GM21381 (cell line): Measurements from ENCODE around the gene SPEF1.
"Not testable (repeated sequence)": the region's sequence is repeated elsewhere in the genome, so short reads cannot be mapped to it uniquely, and the experiment has no call there.

Experiments used
- ATAC-seq: cut with Tn5 transposase; IDR thresholded peaks from one replicate; pipeline ENCODE4 v1.9.1; 2021; ENCODE audit warnings: mild to moderate bottlenecking, moderate library complexity; ENCODE audit not compliant: unreplicated experiment

Gene SPEF1

DNA sequence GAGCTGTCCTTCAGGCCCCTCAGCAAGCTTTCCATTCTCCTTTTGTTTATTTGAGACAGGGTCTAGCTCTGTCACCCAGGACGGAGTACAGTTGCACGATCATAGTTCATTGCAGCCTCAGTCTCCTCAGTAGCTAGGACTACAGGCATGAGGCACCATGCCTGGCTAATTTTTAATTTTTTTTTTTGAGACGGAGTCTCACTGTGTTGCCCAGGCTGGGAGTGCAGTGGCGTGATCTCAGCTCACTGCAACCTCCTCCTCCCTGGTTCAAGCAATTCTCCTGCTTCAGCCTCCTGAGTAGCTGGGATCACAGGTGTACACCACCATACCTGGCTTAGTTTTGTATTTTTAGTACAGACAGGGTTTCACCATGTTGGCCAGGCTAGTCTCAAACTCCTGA lies 8.0 kb upstream of the SPEF1 start:
- ATAC-seq = not testable (repeated sequence)

GRCh38 chr20:3788685-3789155 lies 7.5 kb upstream of the SPEF1 start:
- no peak for ATAC-seq

- ATAC-seq = no peak
Observed at GRCh38 chr20:3787324-3788014, 6.2 kb upstream of the SPEF1 start.

- ATAC-seq = peak; percentile 85
Observed at GRCh38 chr20:3786665-3787323, 5.5 kb upstream of the SPEF1 start, which contains the start of gene CENPB. Gene CENPB, minus strand, starts transcription at chr20:3786740. Its CDS starts 257 bp downstream, at chr20:3786483.

DNA sequence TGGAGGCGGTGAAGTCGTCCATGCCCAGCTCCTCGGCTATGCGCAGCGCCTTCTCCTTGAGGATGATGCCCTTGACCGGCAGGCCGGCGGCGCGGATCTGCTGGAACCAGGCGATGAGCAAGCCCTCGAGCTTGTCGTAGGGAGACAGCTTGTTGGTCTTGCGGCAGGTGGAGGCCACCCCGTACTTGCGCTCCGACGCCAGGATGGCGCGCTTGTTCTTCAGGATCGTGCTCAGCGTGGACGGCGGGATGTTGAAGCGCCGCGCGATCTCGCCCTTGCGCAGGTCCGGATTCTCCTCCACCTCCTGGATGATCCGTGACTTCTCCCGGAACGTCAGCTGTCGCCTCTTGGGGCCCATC lies 4.9 kb upstream of the SPEF1 start:
- ATAC-seq = no peak

DNA sequence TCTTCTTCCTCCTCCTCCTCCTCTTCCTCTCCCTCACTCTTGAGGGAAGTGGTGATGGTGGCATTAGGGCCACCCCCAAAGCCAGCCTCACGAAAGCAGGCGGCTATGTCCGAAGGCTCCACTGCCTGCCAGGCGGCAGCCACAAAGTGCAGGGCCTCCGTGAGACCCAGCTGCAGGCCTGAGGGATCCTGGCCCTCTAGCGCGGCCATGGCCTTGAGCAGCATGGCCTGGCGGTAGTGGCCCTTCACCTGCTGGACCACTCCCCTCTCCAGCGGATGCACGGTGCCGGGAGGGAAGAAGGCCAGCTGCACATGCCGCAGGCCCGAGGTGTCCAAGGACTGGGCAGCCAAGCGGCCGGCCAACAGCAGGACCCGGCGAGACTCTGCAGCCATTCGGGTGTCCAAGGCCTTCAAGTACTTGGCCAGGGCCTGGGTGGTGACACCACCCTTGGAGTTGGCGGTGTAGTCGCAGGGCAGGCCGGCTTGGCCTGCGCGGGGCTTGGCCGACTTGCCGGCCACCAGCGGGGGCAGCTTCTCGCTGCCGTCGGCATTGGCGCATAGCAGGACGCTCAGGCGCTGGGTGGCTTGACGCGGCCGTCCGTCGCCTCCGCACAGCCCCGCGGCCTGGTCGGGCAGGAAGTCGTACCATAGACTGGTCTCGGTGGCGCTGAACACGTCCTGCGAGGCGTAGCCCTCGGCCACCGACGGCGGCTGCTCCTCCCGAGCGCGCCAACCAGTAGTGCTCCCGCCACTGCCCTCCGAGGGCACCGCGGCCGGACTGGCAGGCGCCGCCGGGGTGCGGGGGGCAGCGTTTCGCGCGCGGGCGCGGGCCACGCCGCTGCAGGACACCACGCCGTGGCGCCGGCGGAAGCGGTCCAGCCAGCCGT lies 4.2 kb upstream of the SPEF1 start:
- no peak for ATAC-seq

- no peak for ATAC-seq
Observed at GRCh38 chr20:3784863-3785239, 3.6 kb upstream of the SPEF1 start.

DNA sequence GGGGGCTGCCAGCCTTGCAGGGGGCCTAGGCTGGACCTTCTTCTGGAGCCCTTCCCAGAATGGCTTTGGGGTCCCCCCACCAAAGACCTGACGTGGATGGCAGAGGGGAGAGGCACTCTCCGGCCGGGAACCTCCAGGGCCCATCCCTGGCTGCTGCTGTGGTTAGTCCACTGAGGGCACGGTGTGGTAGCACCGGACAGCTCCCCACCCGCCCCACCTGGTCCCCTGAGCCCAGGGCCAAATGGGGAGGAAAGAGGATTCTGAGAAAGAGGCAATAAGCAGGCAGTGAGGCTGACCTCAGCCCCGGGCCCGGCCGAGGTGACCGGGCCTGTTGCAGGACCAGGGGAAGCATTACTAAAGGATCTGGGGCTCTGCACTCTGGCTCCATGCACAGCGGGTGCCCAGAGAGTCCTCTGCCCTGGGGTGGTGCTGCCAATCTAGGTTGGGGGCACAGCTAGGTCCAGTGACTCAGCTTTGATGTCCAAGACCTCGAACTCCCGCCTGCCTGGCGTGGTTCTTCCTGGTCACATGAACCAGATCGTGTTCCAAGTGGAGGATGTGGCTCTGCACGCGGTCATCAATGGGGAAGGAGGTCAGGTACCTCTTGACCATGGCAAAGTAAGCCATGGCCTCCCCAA lies 3.1 kb upstream of the SPEF1 start:
- no peak for ATAC-seq

GRCh38 chr20:3783511-3784195 lies 2.4 kb upstream of the SPEF1 start:
- ATAC-seq = no peak

- ATAC-seq = no peak
Observed at GRCh38 chr20:3783068-3783489, 1.8 kb upstream of the SPEF1 start.

DNA sequence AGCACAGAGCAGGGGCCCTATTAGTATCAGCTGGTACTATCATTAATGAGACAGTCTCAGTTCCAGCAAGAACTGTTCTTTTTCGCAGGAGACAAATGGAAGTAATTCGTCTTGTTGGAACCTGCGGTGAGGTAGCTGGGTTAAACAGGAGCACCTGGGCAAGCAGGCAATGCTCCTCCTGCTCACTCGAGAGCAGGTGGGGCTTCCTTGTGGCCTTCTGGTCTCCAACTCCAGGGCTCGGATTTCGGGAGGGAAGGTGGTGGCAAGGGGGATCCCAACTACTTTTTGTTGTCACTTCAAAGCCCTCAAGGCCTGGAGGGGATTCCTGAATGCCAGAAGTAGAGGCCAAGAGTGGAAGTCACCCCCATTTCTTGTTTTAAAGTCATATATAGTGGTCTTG lies 1.3 kb upstream of the SPEF1 start:
- ATAC-seq = no peak

DNA sequence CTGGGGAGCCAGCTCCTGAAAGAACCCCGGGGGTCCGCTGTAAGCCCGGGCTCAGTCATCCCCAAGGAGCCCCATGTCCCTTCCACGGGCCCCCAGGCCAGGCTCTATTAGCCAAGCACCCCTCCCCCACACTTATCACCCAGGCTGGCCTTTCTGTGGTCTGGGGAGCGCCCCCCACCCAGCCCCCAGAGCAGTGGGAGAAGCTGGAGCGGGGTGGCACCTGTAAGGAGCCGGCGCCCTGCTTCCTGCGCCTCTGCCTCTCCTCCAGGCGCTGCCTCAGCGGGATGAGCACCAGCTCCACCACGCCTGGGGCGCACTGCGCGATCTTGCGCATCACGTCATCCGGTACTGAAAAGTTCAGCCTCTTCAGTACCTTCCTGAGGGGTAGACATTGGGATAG lies 2.3 kb downstream of the SPEF1 start:
- ATAC-seq = no peak

DNA sequence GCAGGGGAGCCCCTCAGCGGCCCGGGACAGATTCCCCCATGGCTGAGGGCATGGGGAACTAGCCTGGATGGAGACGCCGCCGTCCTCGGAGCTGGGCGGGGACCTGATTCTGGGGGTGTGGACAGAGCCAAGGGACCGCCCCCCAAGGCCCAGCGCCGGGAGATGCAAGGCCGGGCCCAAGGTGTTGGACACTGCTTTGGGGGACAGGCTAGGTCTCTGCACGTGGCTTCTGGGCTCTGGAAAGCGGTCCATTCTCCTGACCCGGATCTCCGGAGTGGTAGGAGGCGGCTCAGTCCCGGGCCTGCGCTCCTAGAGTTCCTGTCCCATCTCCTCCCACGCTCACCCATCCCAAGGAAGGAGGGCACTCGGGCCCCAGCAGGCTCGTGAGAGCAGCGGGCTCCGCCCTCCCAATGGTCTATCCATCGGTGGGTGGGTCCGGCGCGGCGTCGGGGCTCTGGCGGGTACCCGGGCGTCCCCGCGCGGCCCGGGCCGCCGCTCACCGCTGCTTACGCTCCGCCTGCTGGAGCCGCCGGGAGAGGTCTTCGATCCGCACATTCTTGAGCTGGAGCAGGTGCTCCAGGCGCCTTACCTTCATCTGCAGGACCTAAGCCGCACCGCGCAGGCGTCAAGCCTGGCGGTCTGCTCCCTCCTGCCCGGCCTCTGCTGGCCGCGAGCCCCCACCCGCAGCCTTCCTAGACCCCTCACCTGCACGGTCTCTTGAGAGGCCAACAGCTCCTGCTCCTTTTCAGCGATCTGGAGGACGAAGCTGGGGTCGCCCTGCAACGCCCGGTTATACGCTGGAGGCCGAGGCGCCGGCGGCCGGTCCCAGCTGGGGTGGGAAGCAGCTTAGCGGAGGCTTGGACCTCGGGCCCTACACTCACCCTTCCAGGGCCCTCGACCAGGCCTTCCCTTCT lies 3.3 kb downstream of the SPEF1 start:
- ATAC-seq = no peak

GRCh38 chr20:3777381-3777715 lies 3.9 kb downstream of the SPEF1 start:
- ATAC-seq = no peak

- no peak for ATAC-seq
Observed at GRCh38 chr20:3775457-3776108, 5.7 kb downstream of the SPEF1 start.

- ATAC-seq = no peak
Observed at GRCh38 chr20:3771552-3772058, 9.6 kb downstream of the SPEF1 start.

DNA sequence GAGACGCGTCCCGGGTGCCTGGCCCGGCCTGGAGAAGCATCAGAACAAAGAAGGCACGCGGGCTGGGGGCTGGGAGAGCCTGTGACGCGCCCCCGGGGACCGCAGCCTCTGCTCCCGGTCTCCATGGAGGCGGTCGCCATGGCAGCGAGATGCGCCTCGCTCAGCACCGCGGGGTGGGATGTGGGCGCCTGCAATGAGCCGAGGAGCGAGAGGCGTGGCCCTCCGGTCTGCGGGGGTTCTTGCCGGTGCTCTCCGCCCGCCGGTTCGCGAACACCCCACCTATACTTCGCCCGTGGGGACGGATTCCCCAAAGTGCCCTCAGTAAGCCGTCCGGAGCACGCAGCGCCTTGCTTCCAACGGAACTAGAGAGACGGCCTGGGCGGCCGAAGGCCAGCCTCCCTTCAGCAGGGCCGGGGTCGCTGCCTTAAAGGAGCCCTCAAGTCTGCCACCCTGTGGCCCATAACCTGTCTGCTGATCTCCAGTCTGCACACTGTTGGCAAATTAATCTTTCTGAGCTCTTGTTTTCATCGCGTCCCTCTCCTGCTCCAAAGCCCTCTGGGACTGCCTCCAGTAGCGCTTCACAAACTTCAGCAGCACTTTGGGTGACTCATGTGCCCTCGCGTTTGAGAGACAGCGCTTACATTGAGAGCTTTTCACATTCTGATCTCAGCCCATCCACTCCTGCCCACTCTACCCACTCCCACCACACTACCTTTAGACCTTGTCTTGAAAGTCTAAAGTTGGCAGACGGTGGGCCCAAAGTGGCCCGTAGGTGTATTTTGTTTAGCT lies 12.7 kb downstream of the SPEF1 start:
- peak; percentile 31 for ATAC-seq
